OCI-LY1 (cell line): Measurements from ENCODE around the gene IFT81.

ENCODE experiments used
- H2AFZ ChIP-seq: fragments of 200-600 bp; sonication (generic), shearing (Covaris generic); 2 replicates; pipeline ENCODE4 v1.6.0; 2014; ENCODE audit warnings: antibody characterized with exemption, mild to moderate bottlenecking, low read length
- H3F3A ChIP-seq: fragments of 200-600 bp; sonication (generic), shearing (Covaris generic); 2 replicates; pipeline ENCODE4 v1.6.0; 2014; ENCODE audit warnings: mild to moderate bottlenecking, antibody characterized with exemption, low read length, moderate library complexity; ENCODE audit not compliant: insufficient read depth
- H3K27ac ChIP-seq: fragments of 200-600 bp; sonication (generic); 2 replicates; pipeline ENCODE4 v1.5.1; 2014; ENCODE audit warnings: low read length, mixed run types, mild to moderate bottlenecking, low read depth; ENCODE audit not compliant: poor library complexity, severe bottlenecking
- H3K27me3 ChIP-seq: fragments of 200-600 bp; sonication (generic); 2 replicates; pipeline ENCODE4 v1.6.0; 2014; ENCODE audit warnings: antibody characterized with exemption, mild to moderate bottlenecking, low read length, moderate library complexity; ENCODE audit not compliant: insufficient read depth
- H3K36me3 ChIP-seq: fragments of 200-600 bp; sonication (generic); 2 replicates; pipeline ENCODE4 v1.6.1; 2014; ENCODE audit warnings: mild to moderate bottlenecking, antibody characterized with exemption, low read length, moderate library complexity, mixed read lengths; ENCODE audit not compliant: insufficient read depth
- H3K4me1 ChIP-seq: fragments of 200-600 bp; sonication (generic); 2 replicates; pipeline ENCODE4 v1.5.1; 2014; ENCODE audit warnings: mild to moderate bottlenecking, low read length, moderate library complexity; ENCODE audit not compliant: insufficient read depth, severe bottlenecking
- H3K4me2 ChIP-seq: fragments of 200-600 bp; sonication (generic), shearing (Covaris generic); 2 replicates; pipeline ENCODE4 v1.6.1; 2014; ENCODE audit warnings: low read length
- H3K4me3 ChIP-seq: fragments of 200-600 bp; sonication (generic); 2 replicates; pipeline ENCODE4 v1.5.1; 2014; ENCODE audit warnings: low read length, low read depth, mild to moderate bottlenecking, mixed read lengths; ENCODE audit not compliant: poor library complexity, severe bottlenecking
- H3K79me2 ChIP-seq: fragments of 200-600 bp; shearing (Covaris generic); 2 replicates; pipeline ENCODE4 v1.6.1; 2016; ENCODE audit warnings: mixed run types, low read length, mixed read lengths; ENCODE audit not compliant: insufficient read depth
- H3K9ac ChIP-seq: fragments of 200-600 bp; sonication (generic), shearing (Covaris generic); 2 replicates; pipeline ENCODE4 v1.6.1; 2014; ENCODE audit warnings: mild to moderate bottlenecking, low read length, mixed read lengths
- H3K9me2 ChIP-seq: fragments of 200-600 bp; sonication (generic), shearing (Covaris generic); 2 replicates; pipeline ENCODE4 v1.6.1; 2014; ENCODE audit warnings: low read depth, mild to moderate bottlenecking, low read length, mixed read lengths
- H3K9me3 ChIP-seq: fragments of 200-600 bp; shearing (Covaris generic); 2 replicates; pipeline ENCODE4 v1.6.1; 2014; ENCODE audit warnings: low read length, mixed read lengths
- H4K20me1 ChIP-seq: fragments of 200-600 bp; sonication (generic), shearing (Covaris generic); 2 replicates; pipeline ENCODE4 v1.6.0; 2016; ENCODE audit warnings: mild to moderate bottlenecking, low read length; ENCODE audit not compliant: insufficient read depth
- EZH2 ChIP-seq: fragments of 200-600 bp; sonication (generic), shearing (Covaris generic); IDR thresholded peaks from 2 replicates; pipeline ENCODE4 v1.8.0; 2017; ENCODE audit warnings: borderline replicate concordance, mixed run types, mild to moderate bottlenecking, antibody characterized with exemption, low read length, moderate library complexity, mixed read lengths
- TF ChIP-seq, protein P1 (sequence below): fragments of 200-600 bp; sonication (generic), shearing (Covaris generic); IDR thresholded peaks from 2 replicates; pipeline ENCODE4 v1.5.1; 2017; ENCODE audit warnings: mild to moderate bottlenecking, antibody characterized with exemption, low read length, moderate library complexity, mixed read lengths

The IFT81 gene

DNA sequence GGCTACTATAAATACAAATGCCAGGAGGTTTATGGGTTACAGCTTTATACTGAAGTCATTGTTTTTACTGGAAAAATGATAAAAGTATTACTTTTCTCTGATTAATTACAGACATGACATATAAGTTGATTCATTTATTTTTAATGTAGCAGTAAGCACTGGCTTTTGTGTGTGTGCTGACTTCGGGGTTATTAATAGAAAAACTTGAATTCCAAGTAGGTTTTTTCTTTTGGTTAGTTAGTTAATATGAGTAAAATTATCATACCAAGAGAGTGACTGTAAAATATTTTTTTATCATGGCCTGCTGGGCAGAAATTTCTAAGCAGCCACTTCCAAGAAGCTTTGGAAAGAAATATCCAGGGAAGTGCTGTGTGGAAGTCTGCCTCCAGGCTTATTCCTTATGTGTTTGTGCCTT, 56.4 kb downstream of the IFT81 start:
- no peaks in the 10 kb centered on the region for H3K36me3 ChIP-seq
- no peak for TF ChIP-seq EZH2
- TF ChIP-seq, protein P1, sequence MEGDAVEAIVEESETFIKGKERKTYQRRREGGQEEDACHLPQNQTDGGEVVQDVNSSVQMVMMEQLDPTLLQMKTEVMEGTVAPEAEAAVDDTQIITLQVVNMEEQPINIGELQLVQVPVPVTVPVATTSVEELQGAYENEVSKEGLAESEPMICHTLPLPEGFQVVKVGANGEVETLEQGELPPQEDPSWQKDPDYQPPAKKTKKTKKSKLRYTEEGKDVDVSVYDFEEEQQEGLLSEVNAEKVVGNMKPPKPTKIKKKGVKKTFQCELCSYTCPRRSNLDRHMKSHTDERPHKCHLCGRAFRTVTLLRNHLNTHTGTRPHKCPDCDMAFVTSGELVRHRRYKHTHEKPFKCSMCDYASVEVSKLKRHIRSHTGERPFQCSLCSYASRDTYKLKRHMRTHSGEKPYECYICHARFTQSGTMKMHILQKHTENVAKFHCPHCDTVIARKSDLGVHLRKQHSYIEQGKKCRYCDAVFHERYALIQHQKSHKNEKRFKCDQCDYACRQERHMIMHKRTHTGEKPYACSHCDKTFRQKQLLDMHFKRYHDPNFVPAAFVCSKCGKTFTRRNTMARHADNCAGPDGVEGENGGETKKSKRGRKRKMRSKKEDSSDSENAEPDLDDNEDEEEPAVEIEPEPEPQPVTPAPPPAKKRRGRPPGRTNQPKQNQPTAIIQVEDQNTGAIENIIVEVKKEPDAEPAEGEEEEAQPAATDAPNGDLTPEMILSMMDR, result no peak
- H4K20me1 ChIP-seq, result no peaks in the 10 kb centered on the region
- H3K9me3 ChIP-seq, result no peaks in the 10 kb centered on the region
- H3K4me3 ChIP-seq, result no peak overlapping the region
- H3F3A ChIP-seq, result no peaks in the 10 kb centered on the region
- H3K27me3 ChIP-seq, result no peaks in the 10 kb centered on the region
- no peak overlapping the region for H3K4me2 ChIP-seq
- H2AFZ ChIP-seq, result no peak overlapping the region
- no peaks in the 10 kb centered on the region for H3K79me2 ChIP-seq
- H3K4me1 ChIP-seq, result no peaks in the 10 kb centered on the region
- no peak overlapping the region for H3K27ac ChIP-seq
- no peak overlapping the region for H3K9ac ChIP-seq
- no peaks in the 10 kb centered on the region for H3K9me2 ChIP-seq

DNA sequence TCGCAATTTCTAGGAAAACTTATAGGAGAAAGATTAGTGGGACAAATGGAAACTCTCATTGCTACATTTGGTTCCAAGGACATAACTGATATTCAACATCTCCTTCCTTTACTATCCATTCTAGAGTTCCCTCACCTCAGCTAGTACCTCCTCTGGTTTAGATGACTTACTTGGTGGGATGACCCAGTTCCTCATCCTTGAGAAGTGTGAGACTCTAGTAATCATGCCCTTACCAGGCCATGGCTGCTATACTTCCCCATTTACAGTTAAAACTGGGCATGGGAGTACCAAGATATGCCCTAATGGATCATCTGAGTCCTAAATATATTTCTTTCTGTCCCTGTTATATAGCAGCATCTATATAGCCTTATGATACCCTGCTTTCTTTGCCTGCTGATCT, 58.1 kb downstream of the IFT81 start:
- Histone ChIP-seq H3K9ac (no peak overlapping the region), H2AFZ (no peak overlapping the region), H3K36me3 (no peaks in the 10 kb centered on the region), H3F3A (no peaks in the 10 kb centered on the region), H3K27ac (no peak overlapping the region), H3K9me2 (no peaks in the 10 kb centered on the region), H3K4me3 (no peak overlapping the region), H3K4me2 (no peak overlapping the region), H4K20me1 (no peaks in the 10 kb centered on the region), H3K79me2 (no peaks in the 10 kb centered on the region), H3K9me3 (0 out of 2 replicates have a peak, but pooled peaks cover 2% of the 10 kb centered on the region), H3K27me3 (no peaks in the 10 kb centered on the region), H3K4me1 (no peaks in the 10 kb centered on the region)
- TF ChIP-seq EZH2, result no peak
- TF ChIP-seq, protein P1, result no peak

- 0 out of 2 replicates have a peak, but pooled peaks cover 2% of the 10 kb centered on the region for H3K9me3 ChIP-seq
- no peaks in the 10 kb centered on the region for H3K27me3 ChIP-seq
Measured at GRCh38 chr12:110183386-110183785, 59.2 kb downstream of the IFT81 start.

More at GRCh38 chr12:110183386-110183785, 59.2 kb downstream of the IFT81 start:
- Histone ChIP-seq H3K9me2 (no peaks in the 10 kb centered on the region), H3K27ac (no peak overlapping the region), H3F3A (no peaks in the 10 kb centered on the region), H3K79me2 (no peaks in the 10 kb centered on the region), H3K9ac (no peak overlapping the region), H3K36me3 (no peaks in the 10 kb centered on the region), H3K4me3 (no peak overlapping the region), H3K4me1 (no peaks in the 10 kb centered on the region), H2AFZ (no peak overlapping the region), H4K20me1 (no peaks in the 10 kb centered on the region), H3K4me2 (no peak overlapping the region)
- TF ChIP-seq EZH2, result no peak
- TF ChIP-seq, protein P1, result no peak
